NB4 (cell line): Measurements from ENCODE around the gene LUZP2.

Source experiments
- POLR2A ChIP-seq: IDR thresholded peaks from 2 replicates; pipeline ENCODE4 v1.6.1; 2011; ENCODE audit warnings: mild to moderate bottlenecking; ENCODE audit not compliant: insufficient read length; ENCODE audit errors: extremely low read depth
- TF ChIP-seq, protein P1 (sequence below): IDR thresholded peaks from one replicate; pipeline ENCODE4 v1.5.1; 2012; ENCODE audit warnings: low read depth, low read length

DNA sequence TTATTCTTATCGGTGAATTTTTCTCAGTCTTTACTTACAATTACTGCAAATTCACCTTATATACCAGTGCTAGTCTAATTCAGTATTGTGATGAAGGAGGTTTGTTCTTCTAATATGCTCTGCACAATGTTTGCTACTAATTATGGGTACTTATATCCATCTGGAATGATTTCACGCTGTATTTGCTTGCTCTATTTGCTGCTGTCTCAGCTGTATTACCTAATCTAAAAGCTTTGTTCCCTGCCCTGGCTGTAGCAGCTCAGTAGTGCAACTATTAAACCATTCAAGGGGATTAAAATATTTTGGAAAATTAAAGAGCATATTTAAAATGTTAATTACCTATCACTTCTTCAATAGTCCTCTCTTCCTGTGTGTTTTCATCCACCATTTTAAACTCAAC, 375.3 kb downstream of the LUZP2 start:
- no peak for TF ChIP-seq POLR2A
- TF ChIP-seq, protein P1, sequence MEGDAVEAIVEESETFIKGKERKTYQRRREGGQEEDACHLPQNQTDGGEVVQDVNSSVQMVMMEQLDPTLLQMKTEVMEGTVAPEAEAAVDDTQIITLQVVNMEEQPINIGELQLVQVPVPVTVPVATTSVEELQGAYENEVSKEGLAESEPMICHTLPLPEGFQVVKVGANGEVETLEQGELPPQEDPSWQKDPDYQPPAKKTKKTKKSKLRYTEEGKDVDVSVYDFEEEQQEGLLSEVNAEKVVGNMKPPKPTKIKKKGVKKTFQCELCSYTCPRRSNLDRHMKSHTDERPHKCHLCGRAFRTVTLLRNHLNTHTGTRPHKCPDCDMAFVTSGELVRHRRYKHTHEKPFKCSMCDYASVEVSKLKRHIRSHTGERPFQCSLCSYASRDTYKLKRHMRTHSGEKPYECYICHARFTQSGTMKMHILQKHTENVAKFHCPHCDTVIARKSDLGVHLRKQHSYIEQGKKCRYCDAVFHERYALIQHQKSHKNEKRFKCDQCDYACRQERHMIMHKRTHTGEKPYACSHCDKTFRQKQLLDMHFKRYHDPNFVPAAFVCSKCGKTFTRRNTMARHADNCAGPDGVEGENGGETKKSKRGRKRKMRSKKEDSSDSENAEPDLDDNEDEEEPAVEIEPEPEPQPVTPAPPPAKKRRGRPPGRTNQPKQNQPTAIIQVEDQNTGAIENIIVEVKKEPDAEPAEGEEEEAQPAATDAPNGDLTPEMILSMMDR, result no peak
